CD14-positive monocyte (primary cell): ENCODE results near the gene CARM1. TPM values are rescaled to one million over a fixed set of nuclear protein-coding genes. Genes with fewer than 3 reads are reported as not detected.

Experiments
- DNase-seq, 3 donors: peaks; one replicate each; pipeline ENCODE4 v3.0.0-alpha.2; 2011 to 2022
- H2AFZ ChIP-seq: 2 replicates; pipeline ENCODE4 v1.6.0; 2012; ENCODE audit warnings: mild to moderate bottlenecking, low read depth, low read length, inconsistent platforms; ENCODE audit not compliant: insufficient read depth, poor library complexity, severe bottlenecking
- H3K27ac ChIP-seq, 2 donors: 1 replicate in 1 of 2; 2 replicates in 1 of 2; pipeline ENCODE4 v1.5.1; 2012 to 2013; ENCODE audit warnings: low read length in 2 of 2, control low read depth in 1 of 2, inconsistent platforms in 1 of 2, low read depth in 1 of 2, mild to moderate bottlenecking in 1 of 2
- H3K27me3 ChIP-seq, 2 donors: one replicate each; pipeline versions ENCODE4 v1.6.0 to v1.6.1; 2011 to 2013; ENCODE audit warnings: low read length in 2 of 2; ENCODE audit not compliant: control insufficient read depth in 2 of 2, insufficient read depth in 2 of 2
- H3K36me3 ChIP-seq, 2 donors: replicated peaks in 1 of 2; 1 replicate in 1 of 2; 2 replicates in 1 of 2; pipeline versions ENCODE4 v1.5.1 to v1.6.1; 2012 to 2013; ENCODE audit warnings: low read length in 2 of 2, control low read depth in 1 of 2, inconsistent platforms in 1 of 2, mild to moderate bottlenecking in 1 of 2; ENCODE audit not compliant: insufficient read depth in 2 of 2, control insufficient read depth in 1 of 2
- H3K4me1 ChIP-seq, 2 donors: 1 replicate in 1 of 2; 2 replicates in 1 of 2; pipeline versions ENCODE4 v1.5.1 to v1.6.1; 2012 to 2013; ENCODE audit warnings: low read length in 2 of 2, control low read depth in 1 of 2, inconsistent platforms in 1 of 2, mild to moderate bottlenecking in 1 of 2, moderate library complexity in 1 of 2; ENCODE audit not compliant: insufficient read depth in 2 of 2, control insufficient read depth in 1 of 2
- H3K4me2 ChIP-seq: replicated peaks from 2 replicates; pipeline ENCODE3; 2012; ENCODE audit warnings: low read length, moderate library complexity, mild to moderate bottlenecking; ENCODE audit not compliant: poor library complexity, severe bottlenecking; ENCODE audit errors: extremely low read depth
- H3K4me3 ChIP-seq, 3 experiments: fragments of 200-600 bp in 1 of 3; sonication (generic) in 1 of 3; replicated peaks in 1 of 3; 1 replicate in 2 of 3; 2 replicates in 1 of 3; pipeline ENCODE4 v1.5.1; 2011 to 2013; ENCODE audit warnings: low read length in 3 of 3, mild to moderate bottlenecking in 3 of 3, control low read depth in 2 of 3, low read depth in 2 of 3, inconsistent platforms in 1 of 3, moderate library complexity in 1 of 3
- H3K79me2 ChIP-seq: 2 replicates; pipeline ENCODE4 v1.6.0; 2012; ENCODE audit warnings: mild to moderate bottlenecking, control low read depth, inconsistent platforms, low read length, moderate library complexity; ENCODE audit not compliant: insufficient read depth
- H3K9ac ChIP-seq: 2 replicates; pipeline ENCODE4 v1.6.0; 2017; ENCODE audit warnings: low read length, mild to moderate bottlenecking; ENCODE audit not compliant: insufficient read depth, poor library complexity, severe bottlenecking
- H3K9me3 ChIP-seq, 2 donors: replicated peaks in 1 of 2; 1 replicate in 1 of 2; 2 replicates in 1 of 2; pipeline versions ENCODE4 v1.5.1 to v1.6.1; 2012 to 2013; ENCODE audit warnings: low read length in 2 of 2, control low read depth in 1 of 2; ENCODE audit not compliant: control insufficient read depth in 1 of 2, insufficient read depth in 1 of 2
- H4K20me1 ChIP-seq: 2 replicates; pipeline ENCODE4 v1.6.0; 2012; ENCODE audit warnings: mild to moderate bottlenecking, low read length, control low read depth, moderate library complexity; ENCODE audit not compliant: insufficient read depth
- H3K27ac Mint-ChIP-seq, 7 donors: one replicate each; pipeline ENCODE4 v1.8.0; 2020; ENCODE audit warnings: mild to moderate bottlenecking in 7 of 7, mixed read lengths in 7 of 7, moderate library complexity in 6 of 7, inconsistent platforms in 2 of 7
- H3K27me3 Mint-ChIP-seq, 3 donors: one replicate each; pipeline ENCODE4 v1.8.0; 2021 to 2022; ENCODE audit warnings: low read depth in 3 of 3, mild to moderate bottlenecking in 3 of 3, mixed read lengths in 3 of 3, moderate library complexity in 3 of 3, inconsistent platforms in 1 of 3
- H3K36me3 Mint-ChIP-seq, 2 donors: one replicate each; pipeline ENCODE4 v1.8.0; 2020; ENCODE audit warnings: mixed read lengths in 2 of 2, inconsistent platforms in 1 of 2, mild to moderate bottlenecking in 1 of 2
- H3K4me1 Mint-ChIP-seq: one replicate; pipeline ENCODE4 v1.8.0; 2020; ENCODE audit warnings: mild to moderate bottlenecking, mixed read lengths
- H3K4me3 Mint-ChIP-seq, 2 donors: one replicate each; pipeline ENCODE4 v1.8.0; 2020; ENCODE audit warnings: mild to moderate bottlenecking in 2 of 2, mixed read lengths in 2 of 2, moderate library complexity in 1 of 2
- H3K9me3 Mint-ChIP-seq, 7 donors: one replicate each; pipeline ENCODE4 v1.8.0; 2020 to 2022; ENCODE audit warnings: mixed read lengths in 7 of 7, mild to moderate bottlenecking in 6 of 7, moderate library complexity in 6 of 7, inconsistent platforms in 2 of 7
- CTCF ChIP-seq: fragments of 200-600 bp; IDR thresholded peaks from one replicate; pipeline ENCODE4 v1.8.0; 2022; ENCODE audit warnings: antibody characterized with exemption, mild to moderate bottlenecking
- WGBS: methylation state at CpG from one replicate; pipeline ENCODE4 v1.1.5; 2013; ENCODE audit warnings: missing lambda C conversion rate; ENCODE audit not compliant: insufficient coverage; 5-methylcytosine and 5-hydroxymethylcytosine counted together
- intact Hi-C, 2 donors: fragments of 100-400 bp; cut with micrococcal nuclease; formaldehyde crosslinking; loops; one replicate each; pipeline versions ENCODE4 v1.15.0 to v1.15.1; 2023
- polyA plus RNA-seq, 3 donors: library from polyadenylated mRNA; depleted of rRNA in 1 of 3; unstranded in 2 of 3; stranded (reverse) in 1 of 3; fragments of 300-500 nt in 2 of 3; fragments of >200 nt in 1 of 3; fragmentation: Illumina TruSeq in 2 of 3; gene quantifications; 1 replicate in 2 of 3; 2 replicates in 1 of 3; pipeline ENCODE4 v1.2.3, GENCODE V29; 2012 to 2021

CARM1 gene
- polyA plus RNA-seq, 3 donors = 0.17 to 26.3 (median 0.29) TPM

- TF ChIP-seq CTCF = no peak
- Histone ChIP-seq H3K27me3 (no peaks in the 10 kb centered on the region), H3K4me1 (peaks cover 29 to 53% of the 10 kb centered on the region in 2 donors), H3K27ac (peak overlapping the region; percentile 19 to 57), H2AFZ (no peak overlapping the region), H3K9ac (no peak overlapping the region), H3K79me2 (peaks cover 82% of the 10 kb centered on the region), H3K36me3 (peaks cover 44 to 64% of the 10 kb centered on the region in 2 donors), H3K4me2 (no peak overlapping the region), H3K4me3 (no peak overlapping the region), H3K9me3 (no peaks in the 10 kb centered on the region), H4K20me1 (peaks cover 41% of the 10 kb centered on the region)
- 88% methylated on average over 4 of the region's 7 CpGs for WGBS
- peak overlapping the region in 5 of 7 donors; percentile 26 to 78 (median 60) for H3K27ac Mint-ChIP-seq
- H3K36me3 Mint-ChIP-seq = peaks cover 40 to 67% of the 10 kb centered on the region in 2 donors
- peaks cover 0 to 2% (median 1%) of the 10 kb centered on the region in 3 donors for H3K27me3 Mint-ChIP-seq
- H3K9me3 Mint-ChIP-seq = no peaks in the 10 kb centered on the region
- no peak overlapping the region for H3K4me3 Mint-ChIP-seq
- peaks cover 49% of the 10 kb centered on the region for H3K4me1 Mint-ChIP-seq
- intact Hi-C loops = no loop called here
- DNase-seq = no peak
Measured at GRCh38 chr19:10852098-10852800, 19.1 kb upstream of the CARM1 start.

GRCh38 chr19:10852941-10853340, 18.4 kb upstream of the CARM1 start:
- Mint-ChIP-seq H3K27me3 (peaks cover 0 to 2% (median 1%) of the 10 kb centered on the region in 3 donors), H3K4me3 (no peak overlapping the region), H3K4me1 (peaks cover 44% of the 10 kb centered on the region), H3K36me3 (peaks cover 40 to 74% of the 10 kb centered on the region in 2 donors), H3K9me3 (peaks cover 0 to 2% (median 0%) of the 10 kb centered on the region in 7 donors), H3K27ac (peak overlapping the region in 4 of 7 donors; percentile 26 to 78 (median 59))
- Histone ChIP-seq H3K9ac (no peak overlapping the region), H3K36me3 (peaks cover 48 to 71% of the 10 kb centered on the region in 2 donors), H3K4me2 (no peak overlapping the region), H3K27me3 (no peaks in the 10 kb centered on the region), H4K20me1 (peaks cover 41% of the 10 kb centered on the region), H3K79me2 (peaks cover 78% of the 10 kb centered on the region), H3K27ac (peak overlapping the region; percentile 19 to 57), H3K4me1 (peaks cover 23 to 47% of the 10 kb centered on the region in 2 donors), H3K4me3 (no peak overlapping the region), H2AFZ (no peak overlapping the region), H3K9me3 (no peaks in the 10 kb centered on the region)
- 62% methylated on average over 3 of the region's 7 CpGs for WGBS
- DNase-seq = no peak
- TF ChIP-seq CTCF = no peak
- intact Hi-C loops = no loop called here
